ENCODE results near the gene FKBP7. TPM values are rescaled to one million over a fixed set of nuclear protein-coding genes. Genes with fewer than 3 reads are reported as not detected.

FKBP7 gene
- polyA plus RNA-seq, 1 donor (not counting 4 experiments of a cell fraction or from before 2014, with no cell fraction given): 2.4 TPM

DNA sequence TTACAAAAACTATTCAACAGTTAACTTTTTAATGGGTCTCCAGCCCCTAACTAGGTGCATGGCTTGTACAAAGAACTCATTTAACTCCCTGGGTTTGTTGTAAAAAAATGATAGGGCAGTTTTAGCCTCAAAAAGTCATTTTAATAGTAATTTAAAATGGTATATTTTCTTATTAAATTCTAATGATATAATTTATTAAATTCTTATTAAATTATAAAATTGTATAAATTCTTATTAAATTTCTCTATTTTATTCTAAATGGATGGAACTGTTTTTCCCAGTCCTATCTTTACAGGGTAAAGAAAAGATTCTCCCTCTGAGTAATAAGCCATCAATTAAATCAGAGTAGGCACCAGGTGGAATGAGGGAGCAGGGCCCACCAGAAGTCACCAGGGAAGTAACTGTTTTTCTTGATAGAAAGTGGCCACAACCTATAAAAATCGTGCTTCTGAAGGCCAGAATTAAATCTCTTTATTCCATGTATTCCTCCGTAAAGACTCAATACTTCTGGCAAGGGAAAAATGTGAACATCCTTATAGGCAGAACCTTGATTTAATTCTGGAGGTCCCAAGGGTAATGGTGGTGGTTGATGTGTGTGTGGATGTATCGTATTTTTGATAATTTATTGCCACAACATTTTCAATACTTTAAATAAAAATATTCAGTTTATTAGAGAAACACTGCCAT lies 814 bp downstream of the FKBP7 start:
- H3K9me1 ChIP-seq (ENCODE audit: control insufficient read depth, extremely low read depth, insufficient read depth, low read length): no peaks in the 10 kb centered on the region
- TF ChIP-seq EZH2 (IDR thresholded peaks at IDR 0.05; ENCODE audit: low read length) (no peak), CTCF (optimal IDR thresholded peaks at IDR 0.05 in 1 of 3, IDR thresholded peaks at IDR 0.05 in 1 of 3, conservative IDR thresholded peaks at IDR 0.05 in 1 of 3; ENCODE audit: extremely low read depth in 1 of 3, insufficient read depth in 2 of 3, low read length in 3 of 3) (no peak)
- no peaks in the 10 kb centered on the region for H4K20me1 ChIP-seq (ENCODE audit: control insufficient read depth, extremely low read depth, insufficient read depth, low read length)
- peak overlapping the region; percentile 93 for H2AFZ ChIP-seq (ENCODE audit: control insufficient read depth, low read length)
- H3K27me3 ChIP-seq (ENCODE audit: control insufficient read depth, extremely low read depth, insufficient read depth, low read length): no peaks in the 10 kb centered on the region
- H3K4me2 ChIP-seq (ENCODE audit: control insufficient read depth, extremely low read depth, insufficient read depth, low read depth, low read length): peak overlapping the region; percentile 81
- dilution Hi-C loops (cut with MboI; ENCODE audit: extremely low pct_ligation_motif_present, low sequenced_read_pairs): no loop called here
- H3K36me3 ChIP-seq (ENCODE audit: control insufficient read depth in 2 of 2, extremely low read depth in 1 of 2, insufficient read depth in 2 of 2, low read length in 2 of 2): no peaks in the 10 kb centered on the region
- peaks cover 18% of the 10 kb centered on the region for H3K79me2 ChIP-seq (ENCODE audit: control insufficient read depth, insufficient read depth, low read length)
- H3K27ac ChIP-seq (ENCODE audit: control insufficient read depth, insufficient read depth, low read length): no peak overlapping the region
- no peaks in the 10 kb centered on the region for H3K9me3 ChIP-seq (ENCODE audit: control insufficient read depth, low read depth, low read length)
- FAIRE-seq (no peak), DNase-seq (ENCODE audit: low read depth, low spot score) (no peak)
- peaks cover 29% of the 10 kb centered on the region for H3K4me1 ChIP-seq (ENCODE audit: control insufficient read depth, extremely low read depth, insufficient read depth, low read length)
- peak overlapping the region; percentile 56 to 83 (median 74) for H3K4me3 ChIP-seq (ENCODE audit: control insufficient read depth in 2 of 3, extremely low read depth in 1 of 3, insufficient read depth in 2 of 3, low read depth in 1 of 3, low read length in 3 of 3)
- peak overlapping the region; percentile 75 for H3K9ac ChIP-seq (ENCODE audit: control insufficient read depth, extremely low read depth, insufficient read depth, low read length)

DNA sequence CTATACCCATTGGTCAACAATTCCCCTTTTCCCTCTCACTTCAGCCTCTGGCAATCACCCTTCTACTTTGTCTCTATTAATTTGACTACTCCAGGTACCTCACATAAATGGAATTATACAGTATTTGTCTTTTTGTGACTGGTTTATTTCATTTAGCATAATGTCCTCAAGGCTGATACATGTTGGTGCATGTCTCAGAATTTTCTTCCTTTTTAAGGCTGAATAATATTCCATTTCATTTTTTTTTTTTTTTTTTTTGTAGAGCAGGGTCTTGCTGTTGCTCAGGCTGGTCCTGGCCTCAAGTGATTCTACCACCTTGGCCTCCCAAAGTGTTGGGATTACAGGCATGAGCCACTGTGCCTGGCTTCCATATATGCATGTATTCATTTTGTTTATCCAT lies 1.9 kb downstream of the FKBP7 start:
- TF ChIP-seq CTCF (optimal IDR thresholded peaks at IDR 0.05 in 1 of 3, IDR thresholded peaks at IDR 0.05 in 1 of 3, conservative IDR thresholded peaks at IDR 0.05 in 1 of 3; ENCODE audit: extremely low read depth in 1 of 3, insufficient read depth in 2 of 3, low read length in 3 of 3) (no peak), EZH2 (IDR thresholded peaks at IDR 0.05; ENCODE audit: low read length) (no peak)
- FAIRE-seq (no peak), DNase-seq (ENCODE audit: low read depth, low spot score) (no peak)
- Histone ChIP-seq H3K4me1 (ENCODE audit: control insufficient read depth, extremely low read depth, insufficient read depth, low read length) (peaks cover 22% of the 10 kb centered on the region), H3K27me3 (ENCODE audit: control insufficient read depth, extremely low read depth, insufficient read depth, low read length) (no peaks in the 10 kb centered on the region), H3K79me2 (ENCODE audit: control insufficient read depth, insufficient read depth, low read length) (peaks cover 8% of the 10 kb centered on the region), H3K9me3 (ENCODE audit: control insufficient read depth, low read depth, low read length) (no peaks in the 10 kb centered on the region), H3K27ac (ENCODE audit: control insufficient read depth, insufficient read depth, low read length) (no peak overlapping the region), H3K9me1 (ENCODE audit: control insufficient read depth, extremely low read depth, insufficient read depth, low read length) (no peaks in the 10 kb centered on the region), H2AFZ (ENCODE audit: control insufficient read depth, low read length) (no peak overlapping the region), H3K9ac (ENCODE audit: control insufficient read depth, extremely low read depth, insufficient read depth, low read length) (no peak overlapping the region), H3K4me3 (ENCODE audit: control insufficient read depth in 2 of 3, extremely low read depth in 1 of 3, insufficient read depth in 2 of 3, low read depth in 1 of 3, low read length in 3 of 3) (no peak overlapping the region), H3K4me2 (ENCODE audit: control insufficient read depth, extremely low read depth, insufficient read depth, low read depth, low read length) (no peak overlapping the region), H4K20me1 (ENCODE audit: control insufficient read depth, extremely low read depth, insufficient read depth, low read length) (no peaks in the 10 kb centered on the region), H3K36me3 (ENCODE audit: control insufficient read depth in 2 of 2, extremely low read depth in 1 of 2, insufficient read depth in 2 of 2, low read length in 2 of 2) (no peaks in the 10 kb centered on the region)
- dilution Hi-C loops (cut with MboI; ENCODE audit: extremely low pct_ligation_motif_present, low sequenced_read_pairs): no loop called here
